ENCODE data around the gene RGPD5.
"Not testable (repeated sequence)": the region's sequence is repeated elsewhere in the genome, so short reads cannot be mapped to it uniquely, and the experiment has no call there.

Gene RGPD5

GRCh38 chr2:109768934-109769333 is 25.2 kb upstream of the RGPD5 start:
- not testable (repeated sequence) for H3K4me1 ChIP-seq (ENCODE audit: control insufficient read depth in 2 of 2, insufficient read depth in 1 of 2, low read depth in 1 of 2, low read length in 2 of 2); H3K14ac ChIP-seq (ENCODE audit: low read length); H3K4me2 ChIP-seq (ENCODE audit: insufficient read depth, low read length, poor library complexity, severe bottlenecking); H2AFZ ChIP-seq (ENCODE audit: low read length); H2BK120ac ChIP-seq (ENCODE audit: low read depth, low read length); H3K9ac ChIP-seq (ENCODE audit: low read depth, low read length, poor library complexity); H3K79me1 ChIP-seq (ENCODE audit: low read depth, low read length); H4K91ac ChIP-seq (ENCODE audit: low read depth, low read length, poor library complexity); H4K8ac ChIP-seq (ENCODE audit: low read depth, low read length); H2AK5ac ChIP-seq (ENCODE audit: low read depth, low read length); H3K18ac ChIP-seq (ENCODE audit: low read length); H2BK5ac ChIP-seq (ENCODE audit: low read length); H3K27me3 ChIP-seq (ENCODE audit: control insufficient read depth in 3 of 3, insufficient read depth in 3 of 3, low read depth in 1 of 3, low read length in 3 of 3); DNase-seq (ENCODE audit: low spot score); H3K9me3 ChIP-seq (replicated peaks in 1 of 2; ENCODE audit: control insufficient read depth in 2 of 2, insufficient read depth in 1 of 2, low read depth in 1 of 2, low read length in 2 of 2); H3K27ac ChIP-seq (replicated peaks; ENCODE audit: low read length); H2BK15ac ChIP-seq (ENCODE audit: low read length); H2BK12ac ChIP-seq (ENCODE audit: low read length); H3K4ac ChIP-seq (ENCODE audit: low read length); H3K23ac ChIP-seq (ENCODE audit: low read depth, low read length, poor library complexity); H3K36me3 ChIP-seq (replicated peaks in 1 of 2; ENCODE audit: control insufficient read depth in 2 of 2, insufficient read depth in 2 of 2, low read length in 2 of 2); H3K4me3 ChIP-seq (ENCODE audit: low read length in 2 of 2)
- WGBS, 2 donors (ENCODE audit: extremely low coverage in 2 of 2, insufficient read length in 2 of 2, insufficient replicate concordance in 1 of 2): no CpG with 5 or more reads among the region's 10 CpGs

- H2BK15ac ChIP-seq (ENCODE audit: low read length); H4K91ac ChIP-seq (ENCODE audit: low read depth, low read length, poor library complexity); H3K4ac ChIP-seq (ENCODE audit: low read length); H2BK12ac ChIP-seq (ENCODE audit: low read length); H3K27ac ChIP-seq (replicated peaks; ENCODE audit: low read length); H3K9ac ChIP-seq (ENCODE audit: low read depth, low read length, poor library complexity); H3K9me3 ChIP-seq (replicated peaks in 1 of 2; ENCODE audit: control insufficient read depth in 2 of 2, insufficient read depth in 1 of 2, low read depth in 1 of 2, low read length in 2 of 2); H2BK5ac ChIP-seq (ENCODE audit: low read length); H3K18ac ChIP-seq (ENCODE audit: low read length); H3K14ac ChIP-seq (ENCODE audit: low read length); H3K4me2 ChIP-seq (ENCODE audit: insufficient read depth, low read length, poor library complexity, severe bottlenecking); H2AK5ac ChIP-seq (ENCODE audit: low read depth, low read length); H3K36me3 ChIP-seq (replicated peaks in 1 of 2; ENCODE audit: control insufficient read depth in 2 of 2, insufficient read depth in 2 of 2, low read length in 2 of 2); H2BK120ac ChIP-seq (ENCODE audit: low read depth, low read length); H4K8ac ChIP-seq (ENCODE audit: low read depth, low read length); H3K79me1 ChIP-seq (ENCODE audit: low read depth, low read length); H3K4me1 ChIP-seq (ENCODE audit: control insufficient read depth in 2 of 2, insufficient read depth in 1 of 2, low read depth in 1 of 2, low read length in 2 of 2); H3K23ac ChIP-seq (ENCODE audit: low read depth, low read length, poor library complexity); H3K4me3 ChIP-seq (ENCODE audit: low read length in 2 of 2); DNase-seq (ENCODE audit: low spot score); H2AFZ ChIP-seq (ENCODE audit: low read length); H3K27me3 ChIP-seq (ENCODE audit: control insufficient read depth in 3 of 3, insufficient read depth in 3 of 3, low read depth in 1 of 3, low read length in 3 of 3): not testable (repeated sequence)
- no CpG with 5 or more reads among the region's 2 CpGs for WGBS, 2 donors (ENCODE audit: extremely low coverage in 2 of 2, insufficient read length in 2 of 2, insufficient replicate concordance in 1 of 2)
These were observed 15.0 kb upstream of the RGPD5 start for GRCh38 chr2:109779118-109779517.

- H3K9ac ChIP-seq (ENCODE audit: low read depth, low read length, poor library complexity); H2BK120ac ChIP-seq (ENCODE audit: low read depth, low read length); H2BK12ac ChIP-seq (ENCODE audit: low read length); H3K27ac ChIP-seq (replicated peaks; ENCODE audit: low read length); H3K4me2 ChIP-seq (ENCODE audit: insufficient read depth, low read length, poor library complexity, severe bottlenecking); H3K4ac ChIP-seq (ENCODE audit: low read length); H2AK5ac ChIP-seq (ENCODE audit: low read depth, low read length); H3K14ac ChIP-seq (ENCODE audit: low read length); H4K91ac ChIP-seq (ENCODE audit: low read depth, low read length, poor library complexity); H2BK5ac ChIP-seq (ENCODE audit: low read length); H3K4me3 ChIP-seq (ENCODE audit: low read length in 2 of 2); H3K23ac ChIP-seq (ENCODE audit: low read depth, low read length, poor library complexity); H3K27me3 ChIP-seq (ENCODE audit: control insufficient read depth in 3 of 3, insufficient read depth in 3 of 3, low read depth in 1 of 3, low read length in 3 of 3); H2BK15ac ChIP-seq (ENCODE audit: low read length); H3K36me3 ChIP-seq (replicated peaks in 1 of 2; ENCODE audit: control insufficient read depth in 2 of 2, insufficient read depth in 2 of 2, low read length in 2 of 2); H3K4me1 ChIP-seq (ENCODE audit: control insufficient read depth in 2 of 2, insufficient read depth in 1 of 2, low read depth in 1 of 2, low read length in 2 of 2); DNase-seq (ENCODE audit: low spot score); H3K79me1 ChIP-seq (ENCODE audit: low read depth, low read length); H3K9me3 ChIP-seq (replicated peaks in 1 of 2; ENCODE audit: control insufficient read depth in 2 of 2, insufficient read depth in 1 of 2, low read depth in 1 of 2, low read length in 2 of 2); H2AFZ ChIP-seq (ENCODE audit: low read length); H4K8ac ChIP-seq (ENCODE audit: low read depth, low read length); H3K18ac ChIP-seq (ENCODE audit: low read length): not testable (repeated sequence)
- WGBS, 2 donors (ENCODE audit: extremely low coverage in 2 of 2, insufficient read length in 2 of 2, insufficient replicate concordance in 1 of 2): no CpG with 5 or more reads among the region's 15 CpGs
These were observed 12.8 kb upstream of the RGPD5 start for GRCh38 chr2:109781147-109781816.

GRCh38 chr2:109782446-109782993 is 11.6 kb upstream of the RGPD5 start:
- WGBS, 2 donors (ENCODE audit: extremely low coverage in 2 of 2, insufficient read length in 2 of 2, insufficient replicate concordance in 1 of 2): no CpG with 5 or more reads among the region's 2 CpGs
- H3K79me1 ChIP-seq (ENCODE audit: low read depth, low read length); H2BK12ac ChIP-seq (ENCODE audit: low read length); H2BK120ac ChIP-seq (ENCODE audit: low read depth, low read length); DNase-seq (ENCODE audit: low spot score); H3K36me3 ChIP-seq (replicated peaks in 1 of 2; ENCODE audit: control insufficient read depth in 2 of 2, insufficient read depth in 2 of 2, low read length in 2 of 2); H3K27ac ChIP-seq (replicated peaks; ENCODE audit: low read length); H2AK5ac ChIP-seq (ENCODE audit: low read depth, low read length); H3K4me3 ChIP-seq (ENCODE audit: low read length in 2 of 2); H2AFZ ChIP-seq (ENCODE audit: low read length); H2BK5ac ChIP-seq (ENCODE audit: low read length); H3K18ac ChIP-seq (ENCODE audit: low read length); H3K9ac ChIP-seq (ENCODE audit: low read depth, low read length, poor library complexity); H4K91ac ChIP-seq (ENCODE audit: low read depth, low read length, poor library complexity); H2BK15ac ChIP-seq (ENCODE audit: low read length); H3K14ac ChIP-seq (ENCODE audit: low read length); H3K23ac ChIP-seq (ENCODE audit: low read depth, low read length, poor library complexity); H3K4me1 ChIP-seq (ENCODE audit: control insufficient read depth in 2 of 2, insufficient read depth in 1 of 2, low read depth in 1 of 2, low read length in 2 of 2); H3K9me3 ChIP-seq (replicated peaks in 1 of 2; ENCODE audit: control insufficient read depth in 2 of 2, insufficient read depth in 1 of 2, low read depth in 1 of 2, low read length in 2 of 2); H3K4me2 ChIP-seq (ENCODE audit: insufficient read depth, low read length, poor library complexity, severe bottlenecking); H4K8ac ChIP-seq (ENCODE audit: low read depth, low read length); H3K4ac ChIP-seq (ENCODE audit: low read length); H3K27me3 ChIP-seq (ENCODE audit: control insufficient read depth in 3 of 3, insufficient read depth in 3 of 3, low read depth in 1 of 3, low read length in 3 of 3): not testable (repeated sequence)

Measured in neuronal stem cell (in vitro differentiated cells).